ENCODE measurements around the gene DPT.
"Not testable (repeated sequence)": the region's sequence is repeated elsewhere in the genome, so short reads cannot be mapped to it uniquely, and the experiment has no call there.

DPT gene

GRCh38 chr1:168728473-168729404 lies at the start of gene DPT:
TSS of gene DPT (minus strand) at chr1:168729206. CDS start at chr1:168729174, 32 bp downstream.
- H3K36me3 ChIP-seq = no peaks in the 10 kb centered on the region
- TF ChIP-seq CTCF (IDR thresholded peaks at IDR 0.05) = no peak
- H3K4me3 ChIP-seq (ENCODE audit: low read depth in 1 of 2, low read length in 1 of 2) = no peak within 1 kb of the TSS
- H3K9me3 ChIP-seq = no peaks in the 10 kb centered on the region
- no peaks in the 10 kb centered on the region for H3K27me3 ChIP-seq
- no peaks in the 10 kb centered on the region for H3K4me1 ChIP-seq (ENCODE audit: control insufficient read depth in 1 of 2, insufficient read depth in 1 of 2, low read depth in 1 of 2, low read length in 1 of 2)
- no peak within 1 kb of the TSS for H3K27ac ChIP-seq

GRCh38 chr1:168775366-168775765 lies 46.4 kb upstream of the DPT start:
- H3K27ac ChIP-seq = no peak overlapping the region

GRCh38 chr1:168774241-168774640 lies 45.2 kb upstream of the DPT start:
- Histone ChIP-seq H3K4me3 (ENCODE audit: low read depth in 1 of 2, low read length in 1 of 2) (no peak overlapping the region), H3K27me3 (no peaks in the 10 kb centered on the region), H3K36me3 (no peaks in the 10 kb centered on the region), H3K27ac (no peak overlapping the region), H3K9me3 (no peaks in the 10 kb centered on the region), H3K4me1 (ENCODE audit: control insufficient read depth in 1 of 2, insufficient read depth in 1 of 2, low read depth in 1 of 2, low read length in 1 of 2) (no peaks in the 10 kb centered on the region)
- no peak for TF ChIP-seq CTCF (IDR thresholded peaks at IDR 0.05)

More at GRCh38 chr1:168775366-168775765, 46.4 kb upstream of the DPT start:
- Histone ChIP-seq H3K27me3 (no peaks in the 10 kb centered on the region), H3K9me3 (no peaks in the 10 kb centered on the region), H3K4me3 (ENCODE audit: low read depth in 1 of 2, low read length in 1 of 2) (no peak overlapping the region), H3K36me3 (no peaks in the 10 kb centered on the region), H3K4me1 (ENCODE audit: control insufficient read depth in 1 of 2, insufficient read depth in 1 of 2, low read depth in 1 of 2, low read length in 1 of 2) (no peaks in the 10 kb centered on the region)
- no peak for TF ChIP-seq CTCF (IDR thresholded peaks at IDR 0.05)

- Histone ChIP-seq H3K27ac (no peak overlapping the region), H3K4me1 (ENCODE audit: control insufficient read depth in 1 of 2, insufficient read depth in 1 of 2, low read depth in 1 of 2, low read length in 1 of 2) (no peaks in the 10 kb centered on the region), H3K27me3 (no peaks in the 10 kb centered on the region), H3K4me3 (ENCODE audit: low read depth in 1 of 2, low read length in 1 of 2) (no peak overlapping the region), H3K9me3 (no peaks in the 10 kb centered on the region), H3K36me3 (no peaks in the 10 kb centered on the region)
- TF ChIP-seq CTCF (IDR thresholded peaks at IDR 0.05) = no peak
These were observed 43.5 kb upstream of the DPT start for GRCh38 chr1:168772428-168773060.

GRCh38 chr1:168771104-168771630 lies 42.2 kb upstream of the DPT start:
- Histone ChIP-seq H3K4me3 (ENCODE audit: low read depth in 1 of 2, low read length in 1 of 2) (no peak overlapping the region), H3K27me3 (no peaks in the 10 kb centered on the region), H3K4me1 (ENCODE audit: control insufficient read depth in 1 of 2, insufficient read depth in 1 of 2, low read depth in 1 of 2, low read length in 1 of 2) (no peaks in the 10 kb centered on the region), H3K36me3 (no peaks in the 10 kb centered on the region), H3K9me3 (no peaks in the 10 kb centered on the region), H3K27ac (no peak overlapping the region)
- no peak for TF ChIP-seq CTCF (IDR thresholded peaks at IDR 0.05)

GRCh38 chr1:168769893-168770292 lies 40.9 kb upstream of the DPT start:
- H3K27ac ChIP-seq; H3K27me3 ChIP-seq; H3K4me3 ChIP-seq (ENCODE audit: low read depth in 1 of 2, low read length in 1 of 2); H3K9me3 ChIP-seq; H3K4me1 ChIP-seq (ENCODE audit: control insufficient read depth in 1 of 2, insufficient read depth in 1 of 2, low read depth in 1 of 2, low read length in 1 of 2); H3K36me3 ChIP-seq: not testable (repeated sequence)

Measured in neutrophil (primary cell).